Smooth muscle cell of the brain vasculature (primary cell): ENCODE data around the gene MYH7B.

Experiments
- DNase-seq: peaks from one replicate; pipeline ENCODE4 v3.0.0-alpha.2; 2012; ENCODE audit warnings: low read depth, low spot score

The MYH7B gene

GRCh38 chr20:35004051-35004725 is 48.5 kb downstream of the MYH7B start:
- no peak for DNase-seq

GRCh38 chr20:35004749-35005462 is 49.2 kb downstream of the MYH7B start:
- no peak for DNase-seq
